Measurements from ENCODE around the gene PPP2R2B. TPM values are rescaled to one million over a fixed set of nuclear protein-coding genes. Genes with fewer than 3 reads are reported as not detected.

Gene PPP2R2B
- total RNA-seq, 1 experiment from 2014 or later: 9.1 TPM

DNA sequence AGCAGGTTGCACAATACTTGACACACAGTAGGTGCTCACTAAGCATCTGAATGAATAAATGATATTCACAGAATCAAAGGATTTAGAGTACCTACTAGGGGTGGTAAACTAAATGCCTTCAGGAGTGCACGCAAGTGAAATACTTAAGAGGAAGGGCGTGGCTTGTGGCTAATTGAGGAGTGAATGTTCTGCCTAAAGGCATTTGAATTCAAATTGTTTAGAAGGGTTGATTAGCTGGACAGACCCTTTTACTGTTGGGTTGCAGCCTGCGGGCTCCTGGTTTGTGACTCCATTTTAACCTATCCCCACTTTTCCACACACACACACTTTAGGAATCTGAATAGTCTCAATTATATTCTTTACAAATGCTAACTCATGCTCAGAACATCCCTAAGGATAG lies 63.1 kb downstream of the PPP2R2B start:
- no peak overlapping the region for H3K4me3 ChIP-seq
- no peaks in the 10 kb centered on the region; the same call in none of the 2 replicates for H3K27me3 ChIP-seq
- H3K9me3 ChIP-seq: peaks cover 3% of the 10 kb centered on the region; the same call in 1 of the 2 replicates
- no peak for DNase-seq
- H3K36me3 ChIP-seq: no peaks in the 10 kb centered on the region

DNA sequence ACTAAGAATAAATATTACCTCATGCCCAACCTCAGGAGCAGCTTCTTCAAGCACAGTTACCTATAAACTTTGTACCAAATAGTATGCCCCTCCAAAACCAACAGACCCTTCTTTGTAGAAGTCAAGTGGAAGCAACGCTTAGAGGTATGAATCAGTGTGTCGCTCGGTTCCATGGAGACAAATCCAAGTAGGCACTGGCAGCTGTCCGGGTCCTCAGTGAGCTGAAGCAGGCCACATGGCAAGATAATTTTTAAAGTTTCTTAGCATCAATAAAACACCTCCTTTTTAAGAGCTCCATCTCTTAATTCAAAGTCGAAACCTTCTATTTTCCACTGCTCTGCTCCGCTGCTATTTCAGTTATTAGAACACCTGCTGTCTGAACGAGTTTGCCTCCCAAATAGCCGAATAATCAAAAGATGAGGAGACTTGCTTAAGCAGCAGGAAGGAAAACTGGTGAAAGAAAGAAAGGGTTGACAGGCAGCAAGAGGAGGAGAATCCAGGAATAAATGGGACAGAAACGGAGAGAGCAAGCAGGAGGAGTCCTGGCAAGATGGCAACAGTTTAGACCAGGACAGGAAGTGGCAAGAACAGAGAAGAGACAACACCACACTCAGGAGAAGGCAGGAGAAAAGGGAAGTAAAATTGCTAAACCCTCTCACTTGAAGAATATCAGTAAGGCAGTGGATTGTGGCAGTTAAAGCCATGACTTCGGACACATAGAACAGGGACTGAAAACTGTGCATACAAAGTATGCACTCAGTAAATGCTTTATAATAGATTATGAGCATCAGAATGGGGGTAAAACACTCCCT lies 65.0 kb downstream of the PPP2R2B start:
- Histone ChIP-seq H3K9me3 (peaks cover 3% of the 10 kb centered on the region; the same call in 1 of the 2 replicates), H3K27me3 (no peaks in the 10 kb centered on the region; the same call in none of the 2 replicates), H3K36me3 (no peaks in the 10 kb centered on the region), H3K4me3 (no peak overlapping the region)
- DNase-seq: no peak

DNA sequence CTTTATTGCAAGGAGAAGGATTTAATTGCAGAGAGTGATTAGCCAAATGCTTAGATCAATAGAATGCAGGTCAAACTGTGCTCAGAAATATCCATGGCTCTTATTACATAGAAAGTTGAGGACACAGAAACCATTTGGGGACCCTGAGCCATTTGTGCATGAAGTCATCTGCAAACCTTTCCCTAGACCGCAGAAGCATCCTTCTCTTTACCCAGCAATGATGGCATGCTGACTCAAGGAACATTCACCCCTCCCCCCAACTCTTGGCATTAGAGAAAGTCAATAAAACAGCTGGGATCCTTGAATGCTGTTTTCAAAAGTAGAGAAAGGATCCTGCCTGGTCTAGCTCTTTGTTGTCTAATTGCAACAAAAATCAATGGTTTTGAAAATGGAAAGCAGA lies 73.5 kb downstream of the PPP2R2B start:
- Histone ChIP-seq H3K36me3 (no peaks in the 10 kb centered on the region), H3K4me3 (no peak overlapping the region), H3K27me3 (0 out of 2 replicates have a peak, but pooled peaks cover 4% of the 10 kb centered on the region), H3K9me3 (no peaks in the 10 kb centered on the region)
- DNase-seq: peak; percentile 46

DNA sequence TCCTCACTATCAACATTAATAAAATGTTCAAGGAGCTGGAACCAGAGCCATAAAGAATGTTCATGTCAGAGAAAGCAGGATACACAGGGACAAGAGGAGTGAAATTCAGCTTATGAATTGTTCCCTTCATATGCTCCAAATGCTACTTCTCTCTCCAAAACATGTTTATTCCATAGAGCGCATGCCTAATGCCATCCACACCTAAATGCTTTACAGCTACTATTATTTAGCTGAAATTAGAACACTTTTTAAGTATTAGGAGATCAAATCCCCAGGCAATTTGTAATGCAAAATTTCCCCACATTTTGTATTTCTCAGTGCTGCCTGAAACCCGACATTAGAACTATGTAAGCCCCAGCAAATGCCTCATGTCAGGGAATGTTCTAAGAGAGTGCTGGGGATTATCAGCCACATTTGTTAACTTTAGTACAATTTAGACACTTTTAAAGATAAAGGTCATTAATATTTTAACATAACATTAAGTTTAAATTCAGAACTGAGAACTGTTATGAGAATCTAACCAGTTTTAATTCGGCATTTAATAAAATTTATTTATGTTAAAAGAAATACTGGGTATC lies 75.5 kb downstream of the PPP2R2B start:
- DNase-seq: no peak
- Histone ChIP-seq H3K27me3 (0 out of 2 replicates have a peak, but pooled peaks cover 4% of the 10 kb centered on the region), H3K9me3 (no peaks in the 10 kb centered on the region), H3K4me3 (no peak overlapping the region), H3K36me3 (no peaks in the 10 kb centered on the region)

DNA sequence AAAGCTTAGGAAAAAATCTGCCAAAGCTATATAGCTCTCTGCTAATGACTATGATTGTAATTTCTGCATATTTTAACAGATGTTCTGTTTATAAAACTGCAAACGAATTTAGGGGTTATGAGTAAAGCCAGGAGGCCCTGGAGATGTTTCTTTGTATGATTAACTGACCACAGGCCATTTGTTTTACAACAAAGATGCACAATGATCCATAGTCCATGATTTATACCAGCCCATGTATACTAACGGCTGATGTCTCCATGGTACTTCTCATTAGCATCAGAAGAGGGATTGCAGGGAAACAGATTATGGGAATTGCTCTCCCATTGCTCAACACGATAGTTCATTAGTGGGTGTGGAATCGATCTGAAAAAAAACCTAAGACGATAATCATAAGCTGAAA lies 78.9 kb downstream of the PPP2R2B start:
- no peak for DNase-seq
- H3K36me3 ChIP-seq: no peaks in the 10 kb centered on the region
- H3K27me3 ChIP-seq: 0 out of 2 replicates have a peak, but pooled peaks cover 4% of the 10 kb centered on the region
- H3K9me3 ChIP-seq: no peaks in the 10 kb centered on the region
- H3K4me3 ChIP-seq: no peak overlapping the region

DNA sequence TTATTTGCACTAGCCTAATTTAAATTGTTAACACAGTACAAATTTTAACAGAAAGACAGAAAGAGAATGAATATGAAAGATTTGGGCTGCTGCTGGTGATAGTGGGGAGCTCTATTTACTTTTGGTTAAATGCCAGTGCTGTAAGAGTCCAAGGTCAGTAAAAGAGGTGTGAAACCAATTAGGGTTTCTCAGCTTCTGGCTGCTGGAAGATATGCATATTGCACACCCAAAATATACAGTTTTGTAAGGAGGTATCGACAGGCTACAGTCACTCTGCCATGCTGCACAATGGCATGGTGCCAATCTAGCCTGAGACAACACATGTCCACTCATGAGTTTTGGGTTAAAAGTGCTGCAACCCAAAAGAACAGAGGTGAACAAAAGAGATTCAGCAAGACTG lies 79.3 kb downstream of the PPP2R2B start:
- H3K4me3 ChIP-seq: no peak overlapping the region
- no peaks in the 10 kb centered on the region for H3K36me3 ChIP-seq
- no peaks in the 10 kb centered on the region for H3K9me3 ChIP-seq
- DNase-seq: no peak
- 0 out of 2 replicates have a peak, but pooled peaks cover 4% of the 10 kb centered on the region for H3K27me3 ChIP-seq

DNA sequence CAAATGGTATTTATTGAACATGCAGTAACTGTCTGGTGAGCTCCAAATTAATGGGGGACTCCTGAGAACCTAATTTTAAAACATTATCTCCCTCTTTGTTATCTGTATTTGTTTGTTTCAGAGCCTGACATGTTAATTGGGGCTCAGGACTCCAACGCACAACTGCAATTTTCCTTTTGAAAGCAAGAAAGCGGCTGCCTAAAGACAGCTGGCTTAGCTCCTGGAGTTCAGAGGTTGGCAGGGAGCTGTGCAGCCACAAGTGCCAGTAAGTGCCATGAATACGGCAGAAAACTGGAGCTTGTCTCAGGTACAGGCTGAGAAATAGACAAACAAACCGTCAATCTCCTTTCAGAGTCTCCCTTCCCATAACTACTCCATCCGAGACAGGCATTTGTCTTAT lies 80.9 kb downstream of the PPP2R2B start:
- 0 out of 2 replicates have a peak, but pooled peaks cover 2% of the 10 kb centered on the region for H3K27me3 ChIP-seq
- H3K9me3 ChIP-seq: no peaks in the 10 kb centered on the region
- no peak for DNase-seq
- no peak overlapping the region for H3K4me3 ChIP-seq
- no peaks in the 10 kb centered on the region for H3K36me3 ChIP-seq

DNA sequence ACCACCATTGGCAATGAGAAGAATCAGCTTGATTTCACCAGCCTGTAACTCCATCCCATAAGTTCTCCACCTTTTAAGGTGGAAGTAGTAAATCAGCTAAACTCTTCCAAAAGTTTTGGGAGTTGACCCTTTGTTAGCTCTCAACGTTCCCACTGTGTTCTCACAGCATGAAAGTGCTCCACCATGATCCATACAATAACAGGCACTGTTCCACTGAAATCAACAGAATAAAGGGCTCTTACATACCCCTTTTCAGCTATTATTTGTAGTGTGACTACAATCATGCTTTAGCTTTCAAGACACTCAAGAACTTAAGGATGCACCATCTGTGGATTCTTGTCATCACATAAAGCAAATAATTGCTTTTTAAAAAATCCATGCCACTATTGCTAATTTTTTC lies 81.6 kb downstream of the PPP2R2B start:
- H3K27me3 ChIP-seq: no peaks in the 10 kb centered on the region
- no peak overlapping the region for H3K4me3 ChIP-seq
- no peak for DNase-seq
- no peaks in the 10 kb centered on the region for H3K9me3 ChIP-seq
- H3K36me3 ChIP-seq: no peaks in the 10 kb centered on the region

DNA sequence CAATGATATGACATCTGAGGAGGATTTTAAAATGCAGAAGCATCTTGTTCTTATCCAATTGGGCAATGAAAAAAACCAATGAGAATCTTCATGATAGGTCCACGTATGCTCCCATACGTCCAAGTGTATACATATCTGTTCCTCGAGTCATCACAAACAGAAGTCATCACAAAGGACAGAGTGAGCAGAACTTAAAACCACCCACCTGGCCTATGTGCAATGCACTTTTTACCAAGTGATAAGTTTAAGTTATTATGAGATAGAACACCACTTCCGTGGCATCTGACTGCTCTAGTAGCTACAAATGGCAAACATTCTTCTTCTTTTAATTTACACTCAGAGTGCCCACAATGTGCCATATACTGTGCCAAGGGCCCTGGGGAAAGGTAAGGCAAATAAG lies 82.4 kb downstream of the PPP2R2B start:
- no peak overlapping the region for H3K4me3 ChIP-seq
- no peaks in the 10 kb centered on the region for H3K36me3 ChIP-seq
- DNase-seq: no peak
- H3K9me3 ChIP-seq: no peaks in the 10 kb centered on the region
- no peaks in the 10 kb centered on the region for H3K27me3 ChIP-seq

DNA sequence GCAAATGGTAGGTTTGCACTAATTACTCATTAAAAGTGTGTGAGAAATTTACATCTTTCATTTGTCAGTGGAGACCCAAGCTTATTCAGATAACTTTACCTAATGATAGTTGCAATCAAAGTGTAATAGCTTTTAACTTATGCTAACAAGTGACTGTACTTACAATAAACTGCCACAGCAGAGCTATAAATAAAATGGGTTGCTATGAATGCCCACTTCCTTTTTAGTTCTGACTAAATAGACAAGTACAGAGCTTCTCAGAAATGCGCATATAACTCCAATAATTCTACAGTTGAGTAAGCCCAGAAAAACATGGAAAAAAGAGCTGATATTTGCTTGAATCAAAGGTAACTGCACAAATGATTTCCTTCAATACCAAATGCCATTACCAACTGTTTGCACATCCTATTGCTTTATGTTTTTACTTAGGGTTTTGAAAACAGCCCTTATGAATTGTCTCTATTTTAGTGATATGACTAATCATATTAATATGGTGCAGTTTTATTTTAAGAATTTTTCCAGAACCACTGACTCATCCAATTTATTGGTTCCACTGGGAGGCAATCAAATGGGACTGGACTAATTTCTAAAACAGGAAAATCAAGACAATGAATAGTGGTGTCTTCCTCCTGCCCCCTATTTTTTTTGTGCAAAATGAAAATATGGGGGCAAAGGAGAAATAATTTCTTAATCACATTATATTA lies 84.1 kb downstream of the PPP2R2B start:
- Histone ChIP-seq H3K27me3 (no peaks in the 10 kb centered on the region), H3K9me3 (no peaks in the 10 kb centered on the region), H3K4me3 (no peak overlapping the region), H3K36me3 (no peaks in the 10 kb centered on the region)
- no peak for DNase-seq

DNA sequence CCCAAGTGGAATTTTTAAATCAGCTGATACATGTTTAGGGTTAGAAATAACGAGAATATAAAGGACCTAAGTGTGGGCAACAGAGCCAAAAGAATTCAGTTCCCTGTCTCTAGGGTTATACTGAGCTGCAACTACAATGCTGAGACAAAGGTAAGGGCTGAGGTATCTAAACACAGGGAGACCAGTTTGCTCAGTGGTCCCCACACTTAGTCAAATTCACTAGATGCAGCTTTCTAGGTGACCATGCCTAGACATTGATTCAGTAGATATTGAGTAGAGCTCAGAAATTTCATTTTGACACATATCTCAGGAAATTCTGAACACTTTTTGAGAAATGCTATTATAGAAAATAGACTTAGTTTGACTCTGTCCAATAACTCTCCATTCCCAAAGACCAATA lies 84.8 kb downstream of the PPP2R2B start:
- Histone ChIP-seq H3K27me3 (no peaks in the 10 kb centered on the region), H3K4me3 (no peak overlapping the region), H3K9me3 (no peaks in the 10 kb centered on the region), H3K36me3 (no peaks in the 10 kb centered on the region)
- DNase-seq: no peak

DNA sequence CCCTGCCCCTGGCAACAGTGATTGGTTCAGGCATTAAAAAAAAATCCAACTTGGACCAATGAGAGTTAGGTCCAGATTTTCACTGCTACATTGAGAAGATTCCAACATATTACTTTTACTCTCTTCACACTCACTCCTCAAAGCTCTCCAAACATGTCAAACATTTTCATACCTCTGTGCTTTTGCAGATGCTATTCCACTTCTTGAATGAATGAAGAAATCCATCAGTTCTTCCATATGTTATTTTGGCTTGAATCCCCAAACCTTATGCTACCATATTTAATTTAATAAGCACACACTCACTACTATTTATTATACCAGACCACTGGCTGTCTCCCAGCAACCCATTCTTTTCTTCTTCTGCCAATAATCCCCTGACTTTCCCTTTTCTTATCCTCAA lies 87.1 kb downstream of the PPP2R2B start:
- H3K27me3 ChIP-seq: no peaks in the 10 kb centered on the region
- no peak overlapping the region for H3K4me3 ChIP-seq
- H3K9me3 ChIP-seq: no peaks in the 10 kb centered on the region
- H3K36me3 ChIP-seq: no peaks in the 10 kb centered on the region
- DNase-seq: no peak

DNA sequence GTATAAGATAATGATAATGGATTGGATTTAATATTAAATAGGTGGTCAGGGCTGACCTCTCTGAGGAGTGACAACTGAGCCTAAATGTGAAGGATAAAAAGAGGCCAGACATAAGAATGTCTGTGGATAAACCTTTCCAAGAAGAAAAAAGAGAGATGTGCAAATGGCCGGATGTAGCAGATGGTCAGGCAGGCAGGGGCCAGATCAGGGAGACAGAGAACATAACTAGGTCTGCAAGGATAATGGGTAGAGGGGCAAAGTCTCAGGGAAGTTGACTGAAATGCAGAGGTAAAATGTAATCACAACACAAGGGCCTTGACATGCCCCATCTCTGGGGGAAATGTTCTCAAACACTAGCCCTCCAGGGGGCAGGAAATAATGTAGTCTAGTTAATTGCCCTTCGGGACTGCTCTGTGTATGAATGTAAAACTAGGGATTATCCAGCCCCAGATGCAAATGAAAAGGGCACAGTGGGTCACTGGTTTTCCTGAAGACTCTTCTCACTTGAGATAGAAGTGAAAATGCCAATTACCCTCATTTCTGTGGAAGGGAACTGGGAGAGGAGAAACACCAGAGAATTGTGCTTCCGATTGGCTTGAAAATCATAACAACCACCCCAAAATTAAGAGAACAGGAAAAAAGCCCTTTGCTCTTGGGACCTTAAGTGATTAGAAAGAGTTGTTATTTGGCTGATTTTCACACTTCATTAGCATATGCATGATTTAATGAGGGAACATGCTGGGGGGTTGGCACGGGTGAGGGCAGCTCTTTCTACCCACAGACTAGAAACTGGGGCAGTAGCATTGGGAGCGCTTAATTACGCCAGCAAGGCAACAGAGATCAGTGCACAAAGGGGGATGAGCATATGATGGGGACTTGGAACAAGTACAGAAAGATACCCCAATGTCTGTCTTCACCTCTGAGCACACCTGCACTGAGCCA lies 88.6 kb downstream of the PPP2R2B start:
- H3K4me3 ChIP-seq: no peak overlapping the region
- no peaks in the 10 kb centered on the region for H3K9me3 ChIP-seq
- no peak for DNase-seq
- H3K36me3 ChIP-seq: no peaks in the 10 kb centered on the region
- H3K27me3 ChIP-seq: no peaks in the 10 kb centered on the region; the same call in 1 of the 2 replicates

DNA sequence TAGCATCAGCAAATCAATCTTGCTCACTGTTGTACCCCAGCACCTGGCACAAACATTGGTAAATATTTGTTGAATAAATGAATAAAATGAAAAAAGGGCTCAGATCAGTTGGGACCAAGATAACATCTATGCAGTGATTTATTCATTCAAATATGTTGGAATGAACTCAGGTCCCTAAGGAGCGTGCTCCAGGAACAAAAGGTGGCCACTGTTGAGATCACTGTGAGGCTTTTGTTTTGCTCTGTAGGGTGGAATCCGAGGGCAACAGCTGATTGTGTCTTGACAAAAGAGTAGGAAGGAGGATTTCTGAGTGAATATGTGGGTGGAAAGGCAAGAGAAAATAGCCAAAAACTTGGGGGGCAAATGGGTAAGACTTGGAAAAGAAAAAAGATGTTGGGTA lies 89.7 kb downstream of the PPP2R2B start:
- Histone ChIP-seq H3K36me3 (no peaks in the 10 kb centered on the region), H3K27me3 (no peaks in the 10 kb centered on the region; the same call in 1 of the 2 replicates), H3K9me3 (no peaks in the 10 kb centered on the region), H3K4me3 (no peak overlapping the region)
- no peak for DNase-seq

DNA sequence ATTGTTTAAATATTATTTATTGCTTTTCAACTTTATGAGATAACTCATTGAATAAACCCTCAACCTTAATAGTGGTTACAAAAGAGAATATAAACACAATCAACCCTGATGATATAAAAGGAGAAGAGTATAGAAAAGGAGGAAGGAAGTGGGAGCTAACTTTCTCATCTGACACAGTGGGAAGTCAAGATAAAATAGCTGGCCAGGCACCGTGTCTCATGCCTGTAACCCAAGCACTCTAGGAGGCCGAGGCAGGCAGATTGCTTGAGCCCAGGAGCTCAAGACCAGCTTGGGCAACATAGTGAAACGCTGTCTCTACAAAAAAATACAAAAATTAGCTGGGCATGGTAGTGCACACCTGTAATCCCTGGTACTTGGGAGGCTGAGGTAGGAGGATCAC lies 93.5 kb downstream of the PPP2R2B start:
- Histone ChIP-seq H3K27me3 (no peaks in the 10 kb centered on the region; the same call in 1 of the 2 replicates), H3K36me3 (no peaks in the 10 kb centered on the region), H3K4me3 (no peak overlapping the region), H3K9me3 (no peaks in the 10 kb centered on the region)
- no peak for DNase-seq

DNA sequence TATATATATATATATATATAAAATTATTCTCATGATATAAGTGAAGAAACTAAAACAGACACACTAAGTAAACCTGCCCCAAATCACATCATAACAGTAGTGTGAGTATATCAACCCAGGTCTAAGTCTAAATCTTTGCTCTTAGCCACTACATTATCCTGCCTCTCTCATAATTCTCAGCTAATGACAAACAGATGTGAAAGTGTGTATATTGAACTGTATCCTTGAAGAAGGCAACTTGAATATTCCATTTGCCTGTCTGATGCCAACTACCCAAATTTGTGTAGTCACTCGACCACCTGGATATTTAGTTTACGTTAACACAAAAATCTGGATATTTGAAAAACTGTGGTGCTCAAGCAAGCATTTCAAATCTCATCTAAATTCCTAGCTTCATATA lies 97.4 kb downstream of the PPP2R2B start:
- Histone ChIP-seq H3K4me3 (no peak overlapping the region), H3K27me3 (no peaks in the 10 kb centered on the region; the same call in 1 of the 2 replicates), H3K36me3 (no peaks in the 10 kb centered on the region), H3K9me3 (no peaks in the 10 kb centered on the region)
- no peak for DNase-seq

All from MG63 (cell line).